Hematopoietic multipotent progenitor cell (in vitro differentiated cells): ENCODE results near the gene SYT11. TPM values are rescaled to one million over a fixed set of nuclear protein-coding genes. Genes with fewer than 3 reads are reported as not detected.
A peak's percentile ranks its signal among the peaks of the same experiment; 100 is the strongest.

Source experiments
- DNase-seq, 3 donors: peaks; one replicate each; pipeline ENCODE4 v3.0.0-alpha.2; 2011 to 2015; ENCODE audit warnings: low read depth in 2 of 3, low spot score in 2 of 3
- small RNA-seq: library from RNA; depleted of rRNA; stranded (forward); fragments of <200 nt; gene quantifications from one replicate; pipeline ENCODE3, GENCODE V24; 2012
- total RNA-seq: library from RNA; depleted of rRNA; stranded (reverse); fragments of >200 nt; gene quantifications from one replicate; pipeline ENCODE4 v1.2.3, GENCODE V29; 2012

The SYT11 gene
- total RNA-seq, 1 donor = 27.2 TPM

DNA sequence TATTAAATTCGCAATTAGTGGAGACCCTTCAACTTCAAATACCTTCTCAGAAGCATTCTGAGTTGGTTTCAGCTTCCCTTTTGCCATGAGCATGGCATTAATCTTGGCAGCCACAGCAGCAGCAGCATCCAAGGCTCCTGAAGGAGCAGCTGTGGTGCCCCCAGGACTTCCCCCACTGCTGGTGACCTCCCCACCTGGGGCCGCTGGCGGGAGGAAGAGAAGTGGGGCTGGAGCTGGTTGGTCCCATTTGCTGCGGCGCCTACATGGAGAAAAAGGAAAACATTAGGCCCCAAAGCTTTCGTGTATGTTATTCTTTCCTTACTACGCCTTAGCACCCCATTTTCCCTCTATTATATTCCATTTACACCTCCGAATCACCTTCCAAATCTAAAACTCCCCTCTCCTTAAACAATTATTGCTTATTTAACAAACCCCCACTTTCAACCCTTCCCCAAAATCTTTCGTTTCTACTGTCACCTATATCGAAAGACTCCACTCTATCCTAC, 74.3 kb downstream of the SYT11 start:
- DNase-seq = no peak

- peak; percentile 91 to 100 (median 98) for DNase-seq
Observed at GRCh38 chr1:155934097-155934935, 74.9 kb downstream of the SYT11 start, which contains the start of gene KHDC4. KHDC4 (minus strand) TSS chr1:155934413; CDS start chr1:155934373, 40 bp downstream.

Small RNA genes lying within 50 kb of the gene (small RNA-seq; reads per million reads assigned to genes)
- gene RF00015 = not detected
- gene SCARNA4 = not detected
- gene SNORA80E = 82.1 reads per million, percentile 97 among the genes with 10 or more reads in this experiment

Other genes with a start within 250 kb of the SYT11 start
- 44.2 TPM for gene MSTO1, start 249.3 kb upstream of the SYT11 start, total RNA-seq
- gene YY1AP1, start 170.8 kb upstream of the SYT11 start, total RNA-seq = 73.5 TPM
- 51.4 TPM for gene DAP3, start 170.5 kb upstream of the SYT11 start, total RNA-seq
- 26.4 TPM for gene GON4L, start 2.4 kb upstream of the SYT11 start, total RNA-seq
- 45.8 TPM for gene RIT1, start 51.8 kb downstream of the SYT11 start, total RNA-seq
- 45.2 TPM for gene KHDC4, start 74.8 kb downstream of the SYT11 start, total RNA-seq
- not detected for gene RXFP4, start 82.1 kb downstream of the SYT11 start, total RNA-seq
- gene ARHGEF2, start 119.0 kb downstream of the SYT11 start, total RNA-seq = 291 TPM
- 713 TPM for gene SSR2, start 161.4 kb downstream of the SYT11 start, total RNA-seq
- 17.5 TPM for gene UBQLN4, start 194.2 kb downstream of the SYT11 start, total RNA-seq
- 68.1 TPM for gene LAMTOR2, start 195.2 kb downstream of the SYT11 start, total RNA-seq
- under 0.01 TPM for gene RAB25, start 201.6 kb downstream of the SYT11 start, total RNA-seq
- gene MEX3A, start 222.9 kb downstream of the SYT11 start, total RNA-seq = 3.2 TPM